Panc1 (cell line): ENCODE results near the gene IYD. TPM values are rescaled to one million over a fixed set of nuclear protein-coding genes. Genes with fewer than 3 reads are reported as not detected.

Experiments used
- total RNA-seq: library from RNA; stranded (reverse); gene quantifications from one replicate; pipeline ENCODE4 v1.2.1, GENCODE V29; 2021; ENCODE audit not compliant: unreplicated experiment

IYD gene
- total RNA-seq, 1 experiment from 2014 or later: 0.03 TPM

Other genes with a start within 250 kb of the IYD start
- gene PPP1R14C, start 226.0 kb upstream of the IYD start, total RNA-seq: not detected
- gene PLEKHG1, start 230.9 kb downstream of the IYD start, total RNA-seq: 4.0 TPM